ENCODE data around the gene LAS1L. TPM values are rescaled to one million over a fixed set of nuclear protein-coding genes. Genes with fewer than 3 reads are reported as not detected.
"Not testable (repeated sequence)": the region's sequence is repeated elsewhere in the genome, so short reads cannot be mapped to it uniquely, and the experiment has no call there.

LAS1L gene
- total RNA-seq, 1 experiment from 2014 or later, result 48.3 TPM

DNA sequence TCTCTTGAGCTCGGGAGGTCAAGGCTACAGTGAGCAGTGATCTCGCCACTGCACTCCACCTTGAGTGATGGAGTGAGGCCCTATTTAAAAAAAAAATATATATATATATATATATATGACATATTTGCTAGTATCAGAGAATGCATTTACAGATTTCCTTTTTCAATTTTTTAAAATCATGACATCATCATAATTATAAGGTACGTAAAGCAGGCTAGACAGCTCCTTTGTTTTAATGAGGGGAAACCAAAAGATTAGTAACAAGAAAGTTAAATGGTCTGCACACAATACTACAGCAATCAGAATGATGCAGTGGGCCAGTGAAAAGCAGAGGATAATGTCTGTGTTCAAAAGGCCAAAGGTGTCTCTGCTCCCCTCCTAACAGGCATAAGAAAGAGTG is 43.0 kb downstream of the LAS1L start:
- Histone ChIP-seq H3K4me2 (no peak overlapping the region), H3K79me2 (ENCODE audit: low read depth) (no peaks in the 10 kb centered on the region), H3K4me1 (replicated peaks; ENCODE audit: insufficient read depth) (no peaks in the 10 kb centered on the region), H3K4me3 (no peak overlapping the region), H3K36me3 (ENCODE audit: low read depth) (no peaks in the 10 kb centered on the region), H2AFZ (no peak overlapping the region), H3K27me3 (ENCODE audit: insufficient read depth, low read depth) (no peaks in the 10 kb centered on the region), H3K9me3 (ENCODE audit: insufficient read depth, low read depth) (no peaks in the 10 kb centered on the region), H3K27ac (no peak overlapping the region), H3K9me2 (ENCODE audit: insufficient read depth) (no peaks in the 10 kb centered on the region), H4K20me1 (ENCODE audit: insufficient read depth) (no peaks in the 10 kb centered on the region), H3F3A (ENCODE audit: insufficient read depth, low read depth) (no peaks in the 10 kb centered on the region)
- DNase-seq, result no peak
- ChIA-PET CTCF (no interaction called here), POLR2A (ENCODE audit: unreplicated experiment) (no interaction called here)
- BruUV-seq (replicated peaks), result no TSS peak
- intact Hi-C loops (cut with micrococcal nuclease; ENCODE audit: unreplicated experiment), result no loop called here
- no peak for TF ChIP-seq EZH2 (IDR thresholded peaks at IDR 0.05; ENCODE audit: low read depth)
- TF ChIP-seq, protein P1, sequence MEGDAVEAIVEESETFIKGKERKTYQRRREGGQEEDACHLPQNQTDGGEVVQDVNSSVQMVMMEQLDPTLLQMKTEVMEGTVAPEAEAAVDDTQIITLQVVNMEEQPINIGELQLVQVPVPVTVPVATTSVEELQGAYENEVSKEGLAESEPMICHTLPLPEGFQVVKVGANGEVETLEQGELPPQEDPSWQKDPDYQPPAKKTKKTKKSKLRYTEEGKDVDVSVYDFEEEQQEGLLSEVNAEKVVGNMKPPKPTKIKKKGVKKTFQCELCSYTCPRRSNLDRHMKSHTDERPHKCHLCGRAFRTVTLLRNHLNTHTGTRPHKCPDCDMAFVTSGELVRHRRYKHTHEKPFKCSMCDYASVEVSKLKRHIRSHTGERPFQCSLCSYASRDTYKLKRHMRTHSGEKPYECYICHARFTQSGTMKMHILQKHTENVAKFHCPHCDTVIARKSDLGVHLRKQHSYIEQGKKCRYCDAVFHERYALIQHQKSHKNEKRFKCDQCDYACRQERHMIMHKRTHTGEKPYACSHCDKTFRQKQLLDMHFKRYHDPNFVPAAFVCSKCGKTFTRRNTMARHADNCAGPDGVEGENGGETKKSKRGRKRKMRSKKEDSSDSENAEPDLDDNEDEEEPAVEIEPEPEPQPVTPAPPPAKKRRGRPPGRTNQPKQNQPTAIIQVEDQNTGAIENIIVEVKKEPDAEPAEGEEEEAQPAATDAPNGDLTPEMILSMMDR (conservative IDR thresholded peaks at IDR 0.05), result no peak

DNA sequence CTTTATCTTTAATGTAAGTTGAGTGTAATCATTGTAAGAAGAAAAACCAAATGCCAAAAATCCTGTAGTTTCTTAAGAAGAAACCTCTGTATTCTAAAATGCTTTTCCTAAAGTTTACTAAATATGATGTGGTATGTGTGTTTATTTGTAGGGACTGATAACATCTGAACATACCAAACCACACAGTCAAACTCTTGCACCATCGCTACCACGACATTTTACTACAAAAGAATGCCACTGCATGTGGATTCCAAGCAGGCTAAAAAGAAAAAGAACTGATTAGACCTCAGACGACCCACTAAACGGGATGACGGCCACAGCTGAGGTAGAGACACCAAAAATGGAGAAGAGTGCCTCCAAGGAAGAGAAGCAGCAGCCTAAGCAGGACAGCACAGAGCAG is 46.1 kb downstream of the LAS1L start:
- no peaks in the 10 kb centered on the region for H4K20me1 ChIP-seq (ENCODE audit: insufficient read depth)
- CTCF ChIA-PET, result no interaction called here
- no TSS peak for BruUV-seq (replicated peaks)

DNA sequence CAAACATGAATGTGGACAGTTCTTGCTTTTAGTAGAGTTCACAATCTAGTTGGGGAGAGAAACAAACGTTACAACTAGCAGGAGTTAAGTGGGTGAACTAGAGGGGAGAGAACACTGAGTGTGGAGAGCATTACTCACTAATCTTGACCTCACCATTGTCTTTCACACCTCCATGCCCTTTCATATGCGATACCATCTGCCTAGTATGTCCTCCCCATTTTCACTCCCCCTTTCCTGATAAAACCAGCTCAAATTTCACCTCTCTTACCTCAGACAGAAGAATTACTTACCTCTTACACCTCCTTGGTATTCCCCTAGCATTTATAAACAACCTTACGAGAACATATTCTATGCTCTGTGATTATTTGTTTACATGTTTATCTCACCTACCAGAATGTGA is 53.6 kb downstream of the LAS1L start:
- no peaks in the 10 kb centered on the region for H3K27me3 ChIP-seq (ENCODE audit: insufficient read depth, low read depth)
- H4K20me1 ChIP-seq (ENCODE audit: insufficient read depth), result no peaks in the 10 kb centered on the region
- no peak overlapping the region for H3K4me3 ChIP-seq
- no peaks in the 10 kb centered on the region for H3K36me3 ChIP-seq (ENCODE audit: low read depth)
- no peak for DNase-seq
- H3K9me2 ChIP-seq (ENCODE audit: insufficient read depth), result no peaks in the 10 kb centered on the region
- intact Hi-C loops (cut with micrococcal nuclease; ENCODE audit: unreplicated experiment), result no loop called here
- CTCF ChIA-PET, result no interaction called here
- H3F3A ChIP-seq (ENCODE audit: insufficient read depth, low read depth), result no peaks in the 10 kb centered on the region
- no peaks in the 10 kb centered on the region for H3K4me1 ChIP-seq (replicated peaks; ENCODE audit: insufficient read depth)
- no peaks in the 10 kb centered on the region for H3K9me3 ChIP-seq (ENCODE audit: insufficient read depth, low read depth)
- no peak overlapping the region for H3K27ac ChIP-seq
- H3K4me2 ChIP-seq, result no peak overlapping the region
- no peak overlapping the region for H2AFZ ChIP-seq
- no peaks in the 10 kb centered on the region for H3K79me2 ChIP-seq (ENCODE audit: low read depth)
- POLR2A ChIA-PET (ENCODE audit: unreplicated experiment), result no interaction called here
- BruUV-seq (replicated peaks), result no TSS peak
- TF ChIP-seq, protein P1 (conservative IDR thresholded peaks at IDR 0.05), result no peak
- TF ChIP-seq EZH2 (IDR thresholded peaks at IDR 0.05; ENCODE audit: low read depth), result no peak

More for the DNA sequence above, 46.1 kb downstream of the LAS1L start:
- no peaks in the 10 kb centered on the region for H3K4me1 ChIP-seq (replicated peaks; ENCODE audit: insufficient read depth)
- POLR2A ChIA-PET (ENCODE audit: unreplicated experiment), result no interaction called here
- DNase-seq, result no peak
- no peaks in the 10 kb centered on the region for H3K36me3 ChIP-seq (ENCODE audit: low read depth)
- no peak for TF ChIP-seq EZH2 (IDR thresholded peaks at IDR 0.05; ENCODE audit: low read depth)
- TF ChIP-seq, protein P1 (conservative IDR thresholded peaks at IDR 0.05), result no peak
- H3K27me3 ChIP-seq (ENCODE audit: insufficient read depth, low read depth), result no peaks in the 10 kb centered on the region
- no peaks in the 10 kb centered on the region for H3K9me2 ChIP-seq (ENCODE audit: insufficient read depth)
- no peak overlapping the region for H3K27ac ChIP-seq
- intact Hi-C loops (cut with micrococcal nuclease; ENCODE audit: unreplicated experiment), result no loop called here
- no peaks in the 10 kb centered on the region for H3F3A ChIP-seq (ENCODE audit: insufficient read depth, low read depth)
- H3K9me3 ChIP-seq (ENCODE audit: insufficient read depth, low read depth), result no peaks in the 10 kb centered on the region
- H2AFZ ChIP-seq, result no peak overlapping the region
- H3K79me2 ChIP-seq (ENCODE audit: low read depth), result no peaks in the 10 kb centered on the region
- no peak overlapping the region for H3K4me3 ChIP-seq
- H3K4me2 ChIP-seq, result no peak overlapping the region

DNA sequence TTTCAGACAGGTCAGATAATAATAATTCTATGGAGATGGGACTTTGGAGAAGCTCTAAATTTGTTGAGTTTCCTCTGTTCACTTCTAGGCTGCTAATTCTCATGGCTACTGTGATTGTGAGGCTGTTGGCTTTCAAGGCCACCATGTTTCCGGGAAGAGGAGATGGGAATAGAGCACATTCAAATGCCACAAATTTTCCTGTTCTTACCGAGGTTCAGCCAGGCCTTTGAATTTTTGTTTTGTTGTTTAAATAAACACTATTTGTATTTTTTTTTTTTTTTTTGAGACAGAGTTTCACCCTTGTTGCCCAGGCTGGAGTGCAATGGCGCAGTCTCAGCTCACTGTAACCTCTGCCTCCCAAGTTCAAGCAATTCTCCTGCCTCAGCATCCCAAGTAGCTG is 55.5 kb downstream of the LAS1L start:
- H3K27me3 ChIP-seq (ENCODE audit: insufficient read depth, low read depth); H3F3A ChIP-seq (ENCODE audit: insufficient read depth, low read depth); DNase-seq; H3K4me1 ChIP-seq (replicated peaks; ENCODE audit: insufficient read depth); H3K79me2 ChIP-seq (ENCODE audit: low read depth); H2AFZ ChIP-seq; H3K4me2 ChIP-seq; intact Hi-C loops (cut with micrococcal nuclease; ENCODE audit: unreplicated experiment); H3K9me3 ChIP-seq (ENCODE audit: insufficient read depth, low read depth); POLR2A ChIA-PET (ENCODE audit: unreplicated experiment); BruUV-seq (replicated peaks); H3K4me3 ChIP-seq; H4K20me1 ChIP-seq (ENCODE audit: insufficient read depth); H3K9me2 ChIP-seq (ENCODE audit: insufficient read depth); H3K27ac ChIP-seq; H3K36me3 ChIP-seq (ENCODE audit: low read depth); CTCF ChIA-PET: not testable (repeated sequence)

Data from PC-9 (cell line).